Activated B cell treated with CpG ODN at 0.5 μM for 24 hours (primary cell): ENCODE data around the gene IL1RAP. TPM values are rescaled to one million over a fixed set of nuclear protein-coding genes. Genes with fewer than 3 reads are reported as not detected.
A peak's percentile ranks its signal among the peaks of the same experiment; 100 is the strongest.

ENCODE experiments used
- ATAC-seq: fragments of 200-7000 bp; cut with Tn5 transposase; one replicate; pipeline ENCODE4 v1.10.0; 2021; ENCODE audit warnings: low read depth, mild to moderate bottlenecking, moderate library complexity
- CTCF ChIA-PET: fragments of 350-600 bp; sonication (Branson Sonifier 250); formaldehyde crosslinking; loops from one replicate; lab custom pipeline; 2021; ENCODE audit warnings: antibody characterized with exemption; lab: Charles Lee
- POLR2A ChIA-PET: fragments of 350-600 bp; sonication (Branson Sonifier 250); formaldehyde crosslinking; loops from one replicate; lab custom pipeline; 2021; ENCODE audit warnings: antibody characterized with exemption; lab: Charles Lee
- DNase-seq: peaks from one replicate; pipeline ENCODE4 v3.0.0; 2022
- H3K27ac Mint-ChIP-seq: one replicate; pipeline ENCODE4 v1.8.0; 2020; ENCODE audit warnings: mixed read lengths
- H3K27me3 Mint-ChIP-seq: one replicate; pipeline ENCODE4 v1.8.0; 2021; ENCODE audit warnings: mixed read lengths
- H3K36me3 Mint-ChIP-seq: one replicate; pipeline ENCODE4 v1.8.0; 2021; ENCODE audit warnings: low read depth, mixed read lengths
- H3K4me1 Mint-ChIP-seq: one replicate; pipeline ENCODE4 v1.8.0; 2021; ENCODE audit warnings: mixed read lengths
- H3K4me3 Mint-ChIP-seq: one replicate; pipeline ENCODE4 v1.8.0; 2020; ENCODE audit warnings: mild to moderate bottlenecking, mixed read lengths
- H3K9me3 Mint-ChIP-seq: one replicate; pipeline ENCODE4 v1.8.0; 2020; ENCODE audit warnings: mixed read lengths
- intact Hi-C: fragments of 100-400 bp; cut with micrococcal nuclease; formaldehyde crosslinking; loops from one replicate; pipeline ENCODE4 v1.15.1; 2024
- total RNA-seq: library from RNA; stranded (reverse); gene quantifications from 2 replicates; pipeline ENCODE4 v1.2.3, GENCODE V29; 2022
- TF ChIP-seq, protein P1 (sequence below): fragments of 200-600 bp; IDR thresholded peaks from one replicate; pipeline ENCODE4 v1.8.0; 2022; ENCODE audit warnings: antibody characterized with exemption, mild to moderate bottlenecking

The IL1RAP gene
- total RNA-seq, 1 donor from 2014 or later: 6.3 TPM

GRCh38 chr3:190615607-190616006 is 101.7 kb downstream of the IL1RAP start:
- Mint-ChIP-seq H3K36me3 (no peaks in the 10 kb centered on the region), H3K9me3 (no peaks in the 10 kb centered on the region), H3K4me1 (peaks cover 36% of the 10 kb centered on the region), H3K4me3 (no peak overlapping the region), H3K27me3 (no peaks in the 10 kb centered on the region), H3K27ac (no peak overlapping the region)
- ChIA-PET POLR2A (interaction anchor here (0.6 kb wide), 1 partner anchor 61 kb away, joined by 4 read pairs; no protein-coding TSS in a partner anchor), CTCF (no interaction called here)
- TF ChIP-seq, protein P1, sequence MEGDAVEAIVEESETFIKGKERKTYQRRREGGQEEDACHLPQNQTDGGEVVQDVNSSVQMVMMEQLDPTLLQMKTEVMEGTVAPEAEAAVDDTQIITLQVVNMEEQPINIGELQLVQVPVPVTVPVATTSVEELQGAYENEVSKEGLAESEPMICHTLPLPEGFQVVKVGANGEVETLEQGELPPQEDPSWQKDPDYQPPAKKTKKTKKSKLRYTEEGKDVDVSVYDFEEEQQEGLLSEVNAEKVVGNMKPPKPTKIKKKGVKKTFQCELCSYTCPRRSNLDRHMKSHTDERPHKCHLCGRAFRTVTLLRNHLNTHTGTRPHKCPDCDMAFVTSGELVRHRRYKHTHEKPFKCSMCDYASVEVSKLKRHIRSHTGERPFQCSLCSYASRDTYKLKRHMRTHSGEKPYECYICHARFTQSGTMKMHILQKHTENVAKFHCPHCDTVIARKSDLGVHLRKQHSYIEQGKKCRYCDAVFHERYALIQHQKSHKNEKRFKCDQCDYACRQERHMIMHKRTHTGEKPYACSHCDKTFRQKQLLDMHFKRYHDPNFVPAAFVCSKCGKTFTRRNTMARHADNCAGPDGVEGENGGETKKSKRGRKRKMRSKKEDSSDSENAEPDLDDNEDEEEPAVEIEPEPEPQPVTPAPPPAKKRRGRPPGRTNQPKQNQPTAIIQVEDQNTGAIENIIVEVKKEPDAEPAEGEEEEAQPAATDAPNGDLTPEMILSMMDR: no peak
- DNase-seq (no peak), ATAC-seq (no peak)
- intact Hi-C loops: loop anchor here (2.0 kb wide), 1 partner anchor 29 kb away; no protein-coding TSS in a partner anchor

DNA sequence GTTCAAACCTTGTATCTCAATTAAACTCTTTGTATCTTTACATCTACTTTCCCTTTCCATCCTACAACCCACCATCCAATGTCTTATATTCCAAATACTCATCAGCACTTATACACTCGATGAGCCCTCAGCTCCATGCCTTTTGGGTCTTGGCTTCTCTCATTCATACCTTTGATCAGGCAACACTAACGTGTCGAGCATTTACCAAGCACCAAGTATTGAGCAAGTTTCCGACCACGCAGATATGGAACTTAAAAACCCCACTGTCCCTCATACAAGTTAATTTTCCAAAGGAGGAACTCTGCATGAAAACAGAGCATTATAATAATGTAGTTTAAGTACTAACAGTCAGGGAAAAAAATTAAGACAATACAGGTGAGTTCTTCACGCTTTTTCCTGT is 102.8 kb downstream of the IL1RAP start:
- ChIA-PET CTCF (no interaction called here), POLR2A (no interaction called here)
- intact Hi-C loops: loop anchor here (1.0 to 2.0 kb wide), 2 partner anchors 30 to 102 kb away; partner anchors contain the start of gene IL1RAP
- Mint-ChIP-seq H3K36me3 (no peaks in the 10 kb centered on the region), H3K27me3 (no peaks in the 10 kb centered on the region), H3K9me3 (no peaks in the 10 kb centered on the region), H3K27ac (peak overlapping the region; percentile 68), H3K4me3 (no peak overlapping the region), H3K4me1 (peaks cover 36% of the 10 kb centered on the region)
- DNase-seq (no peak), ATAC-seq (no peak)
- TF ChIP-seq, protein P1: no peak

DNA sequence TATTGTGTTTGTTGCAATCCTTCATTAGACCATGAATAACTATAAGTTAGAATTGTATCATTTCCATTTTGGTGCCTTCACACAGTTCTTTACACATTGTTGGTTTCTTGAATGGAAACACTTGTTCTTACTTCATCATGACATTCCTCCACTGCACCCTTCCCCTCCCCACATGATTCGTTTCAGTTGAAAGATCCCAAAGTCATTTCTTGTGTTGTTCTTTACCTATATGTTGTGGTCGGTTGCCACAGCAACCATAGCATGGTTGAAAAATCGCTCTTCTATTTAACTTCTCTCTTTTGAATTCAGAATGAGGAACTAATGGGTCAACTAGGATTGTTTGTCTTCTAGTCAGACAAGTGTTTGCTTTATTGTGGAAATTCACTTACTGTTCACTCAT is 103.3 kb downstream of the IL1RAP start:
- no peak for DNase-seq
- CTCF ChIA-PET: no interaction called here

GRCh38 chr3:190618330-190619030 is 104.6 kb downstream of the IL1RAP start:
- H3K27ac Mint-ChIP-seq: peak overlapping the region; percentile 68
- POLR2A ChIA-PET: interaction anchor here (2.0 kb wide), 1 partner anchor 105 kb away, joined by 8 read pairs; the partner anchor contains the start of gene IL1RAP
- CTCF ChIA-PET: no interaction called here
- ATAC-seq (peak; percentile 45), DNase-seq (no peak)
- intact Hi-C loops: no loop called here
- H3K4me3 Mint-ChIP-seq: peak overlapping the region; percentile 49
- TF ChIP-seq, protein P1: no peak
- peaks cover under 1% of the 10 kb centered on the region for H3K36me3 Mint-ChIP-seq
- no peaks in the 10 kb centered on the region for H3K9me3 Mint-ChIP-seq
- H3K4me1 Mint-ChIP-seq: peaks cover 36% of the 10 kb centered on the region
- no peaks in the 10 kb centered on the region for H3K27me3 Mint-ChIP-seq

More for the DNA sequence above, 103.3 kb downstream of the IL1RAP start:
- peak overlapping the region; percentile 13 for H3K4me3 Mint-ChIP-seq
- POLR2A ChIA-PET: no interaction called here
- H3K27ac Mint-ChIP-seq: peak overlapping the region; percentile 68
- peak; percentile 83 for ATAC-seq
- TF ChIP-seq, protein P1: no peak
- H3K27me3 Mint-ChIP-seq: no peaks in the 10 kb centered on the region
- H3K4me1 Mint-ChIP-seq: peaks cover 36% of the 10 kb centered on the region
- intact Hi-C loops: loop anchor here (1.0 to 2.0 kb wide), 2 partner anchors 30 to 103 kb away; partner anchors contain the start of gene IL1RAP
- H3K36me3 Mint-ChIP-seq: no peaks in the 10 kb centered on the region
- H3K9me3 Mint-ChIP-seq: no peaks in the 10 kb centered on the region

- CTCF ChIA-PET: no interaction called here
- H3K9me3 Mint-ChIP-seq: no peaks in the 10 kb centered on the region
- no peaks in the 10 kb centered on the region for H3K27me3 Mint-ChIP-seq
- TF ChIP-seq, protein P1: no peak
- peaks cover 8% of the 10 kb centered on the region for H3K36me3 Mint-ChIP-seq
- no peak for DNase-seq
- ATAC-seq: no peak
- no peak overlapping the region for H3K27ac Mint-ChIP-seq
- POLR2A ChIA-PET: interaction anchor here (0.6 to 2.0 kb wide), 2 partner anchors 22 to 106 kb away, joined by 3 to 8 read pairs; partner anchors contain the start of gene IL1RAP
- H3K4me1 Mint-ChIP-seq: peaks cover 34% of the 10 kb centered on the region
- no peak overlapping the region for H3K4me3 Mint-ChIP-seq
- intact Hi-C loops: no loop called here
Observed at GRCh38 chr3:190619353-190619752, 105.5 kb downstream of the IL1RAP start.
